ENCODE data around the gene GTSE1. TPM values are rescaled to one million over a fixed set of nuclear protein-coding genes. Genes with fewer than 3 reads are reported as not detected.

GTSE1 gene
- total and polyA plus RNA-seq, 5 donors from 2014 or later: 0.17 to 1.3 (median 0.47) TPM; not detected in 1

DNA sequence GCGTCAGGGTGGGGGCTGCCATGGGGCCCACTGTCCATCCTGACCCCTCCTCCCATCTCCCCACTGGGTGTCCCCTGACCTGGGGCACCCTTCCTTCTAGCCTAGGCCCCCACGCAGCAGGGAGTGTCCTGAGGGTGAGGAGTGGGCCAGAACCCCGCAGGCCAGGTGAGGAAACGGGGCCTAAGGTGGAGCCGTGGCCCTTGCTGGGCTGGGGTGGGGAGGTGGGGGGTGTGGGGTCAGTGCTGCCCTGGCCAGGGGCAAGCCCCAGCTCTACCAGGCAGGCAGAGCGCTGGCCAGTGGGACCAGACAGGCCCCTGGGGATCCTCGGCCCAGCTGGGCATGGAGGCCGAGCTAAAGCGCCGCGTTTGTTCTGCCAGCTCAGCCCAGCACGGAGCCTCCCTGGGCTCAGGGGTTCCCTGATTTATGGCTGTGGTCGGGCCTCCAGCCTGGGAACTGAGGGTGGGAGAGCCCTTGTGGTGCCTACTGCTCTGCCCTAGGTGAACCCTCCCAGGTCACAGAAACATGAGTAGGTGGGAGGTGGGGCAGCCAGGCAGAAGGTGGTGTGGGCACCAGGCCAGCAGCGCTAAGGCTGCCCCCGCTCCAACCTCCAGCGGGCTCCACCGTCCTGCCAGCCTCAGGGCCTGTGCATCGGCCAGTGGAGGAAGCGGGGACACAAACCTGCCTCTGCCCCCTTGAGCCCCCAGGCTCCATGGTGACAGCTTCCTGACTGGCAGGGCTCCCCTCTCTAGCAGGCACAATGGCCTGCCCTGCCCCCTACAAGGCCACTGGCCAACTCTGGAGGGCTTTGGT lies 61.2 kb downstream of the GTSE1 start:
- H3K4me1 Mint-ChIP-seq: peaks cover 0 to 8% (median 1%) of the 10 kb centered on the region in 4 donors
- H3K9me3 ChIP-seq (ENCODE audit: control insufficient read depth in 2 of 2, low read length in 2 of 2): no peaks in the 10 kb centered on the region
- no peak overlapping the region for H3K27ac Mint-ChIP-seq
- H3K4me3 Mint-ChIP-seq: no peak overlapping the region
- H3K27ac ChIP-seq (ENCODE audit: insufficient read depth, low read length, poor library complexity, severe bottlenecking): no peak overlapping the region
- H3K9me3 Mint-ChIP-seq: peaks cover 0 to 7% (median 0%) of the 10 kb centered on the region in 7 donors
- no peaks in the 10 kb centered on the region for H3K27me3 Mint-ChIP-seq
- H3K4me1 ChIP-seq (ENCODE audit: control insufficient read depth, insufficient read depth, low read length, poor library complexity, severe bottlenecking): no peaks in the 10 kb centered on the region
- no peak for DNase-seq
- H3K36me3 ChIP-seq (ENCODE audit: control insufficient read depth, insufficient read depth, low read length): peaks cover 31% of the 10 kb centered on the region
- no peak for ATAC-seq (ENCODE audit: low read depth in 2 of 2)
- peaks cover 13% of the 10 kb centered on the region for H3K36me3 Mint-ChIP-seq
- H3K4me3 ChIP-seq (ENCODE audit: low read depth, low read length): no peak overlapping the region
- H3K27me3 ChIP-seq (ENCODE audit: control insufficient read depth, insufficient read depth, low read length): no peaks in the 10 kb centered on the region

DNA sequence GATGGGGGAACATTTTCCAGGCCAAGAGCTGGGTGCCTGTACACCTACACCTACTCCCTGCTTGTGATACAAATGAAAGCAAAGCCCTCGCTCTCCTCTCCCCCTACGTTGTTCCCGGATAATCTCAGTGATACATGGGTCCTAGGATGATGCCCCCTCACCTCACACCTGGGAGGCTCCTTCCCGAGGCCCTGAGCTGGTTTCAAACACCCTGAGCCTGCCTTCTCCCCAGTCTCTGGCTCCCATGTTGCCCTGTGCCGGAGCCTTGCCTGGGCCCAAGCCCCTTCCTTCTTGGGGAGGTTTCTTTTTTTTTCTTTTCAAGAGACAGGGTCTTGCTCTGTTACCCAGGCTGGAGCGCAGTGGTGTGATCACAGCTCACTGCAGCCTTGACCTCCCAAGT lies 62.1 kb downstream of the GTSE1 start:
- Mint-ChIP-seq H3K4me3 (no peak overlapping the region), H3K4me1 (peaks cover 0 to 8% (median 1%) of the 10 kb centered on the region in 4 donors), H3K27me3 (no peaks in the 10 kb centered on the region), H3K27ac (peak overlapping the region in 1 of 3 donors; percentile 32), H3K36me3 (peaks cover 9% of the 10 kb centered on the region), H3K9me3 (peaks cover 0 to 7% (median 0%) of the 10 kb centered on the region in 7 donors)
- H3K4me1 ChIP-seq (ENCODE audit: control insufficient read depth, insufficient read depth, low read length, poor library complexity, severe bottlenecking): no peaks in the 10 kb centered on the region
- no peaks in the 10 kb centered on the region for H3K9me3 ChIP-seq (ENCODE audit: control insufficient read depth in 2 of 2, low read length in 2 of 2)
- ATAC-seq (ENCODE audit: low read depth in 2 of 2): no peak
- no peak overlapping the region for H3K27ac ChIP-seq (ENCODE audit: insufficient read depth, low read length, poor library complexity, severe bottlenecking)
- peaks cover 23% of the 10 kb centered on the region for H3K36me3 ChIP-seq (ENCODE audit: control insufficient read depth, insufficient read depth, low read length)
- H3K27me3 ChIP-seq (ENCODE audit: control insufficient read depth, insufficient read depth, low read length): no peaks in the 10 kb centered on the region
- H3K4me3 ChIP-seq (ENCODE audit: low read depth, low read length): no peak overlapping the region
- no peak for DNase-seq

DNA sequence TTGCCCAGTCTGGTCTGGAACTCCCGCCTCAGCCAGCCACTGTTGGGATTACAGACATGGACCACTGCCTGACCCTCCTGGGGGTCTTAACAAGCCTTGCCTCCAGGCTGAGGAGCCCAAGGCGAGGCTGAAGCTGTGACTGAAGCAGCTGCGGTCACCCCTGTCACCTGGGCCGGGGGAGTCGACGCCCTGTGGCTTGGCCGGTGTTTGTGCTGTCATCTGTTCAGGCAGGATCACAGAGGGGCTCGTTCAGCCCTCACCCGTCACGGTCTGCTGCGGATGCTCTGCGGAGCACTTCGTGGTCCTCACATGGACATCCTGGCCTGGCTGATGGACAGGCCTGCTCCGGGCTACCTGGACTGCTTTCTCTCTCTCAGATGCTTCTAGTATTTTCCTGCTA lies 62.7 kb downstream of the GTSE1 start:
- Mint-ChIP-seq H3K4me1 (peaks cover 0 to 8% (median 1%) of the 10 kb centered on the region in 4 donors), H3K4me3 (no peak overlapping the region), H3K27ac (no peak overlapping the region), H3K27me3 (no peaks in the 10 kb centered on the region), H3K36me3 (peaks cover 6% of the 10 kb centered on the region), H3K9me3 (peaks cover 0 to 7% (median 0%) of the 10 kb centered on the region in 7 donors)
- H3K9me3 ChIP-seq (ENCODE audit: control insufficient read depth in 2 of 2, low read length in 2 of 2): no peaks in the 10 kb centered on the region
- no peak overlapping the region for H3K27ac ChIP-seq (ENCODE audit: insufficient read depth, low read length, poor library complexity, severe bottlenecking)
- H3K27me3 ChIP-seq (ENCODE audit: control insufficient read depth, insufficient read depth, low read length): no peaks in the 10 kb centered on the region
- no peak overlapping the region for H3K4me3 ChIP-seq (ENCODE audit: low read depth, low read length)
- no peak for ATAC-seq (ENCODE audit: low read depth in 2 of 2)
- no peaks in the 10 kb centered on the region for H3K4me1 ChIP-seq (ENCODE audit: control insufficient read depth, insufficient read depth, low read length, poor library complexity, severe bottlenecking)
- no peak for DNase-seq
- H3K36me3 ChIP-seq (ENCODE audit: control insufficient read depth, insufficient read depth, low read length): peaks cover 17% of the 10 kb centered on the region

DNA sequence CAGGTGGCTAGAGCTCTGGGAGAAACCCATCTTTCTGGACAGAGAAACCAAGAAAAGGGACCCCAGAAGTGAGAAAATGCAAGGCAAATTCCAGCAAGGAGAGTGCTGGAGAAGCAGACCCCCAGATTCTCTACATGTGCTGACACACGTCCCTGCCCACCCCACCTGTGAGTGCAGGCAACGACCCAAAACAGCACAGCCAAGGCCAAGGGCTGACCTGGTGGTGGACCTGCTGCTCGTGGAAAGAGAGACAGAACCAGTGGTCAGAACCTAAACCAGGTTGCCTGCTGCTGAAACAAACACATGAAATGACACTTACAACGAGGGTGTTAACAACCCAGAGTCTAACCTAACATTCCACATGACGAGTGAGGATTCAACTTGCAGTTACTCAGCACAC lies 63.4 kb downstream of the GTSE1 start:
- Histone ChIP-seq H3K4me1 (ENCODE audit: control insufficient read depth, insufficient read depth, low read length, poor library complexity, severe bottlenecking) (no peaks in the 10 kb centered on the region), H3K9me3 (ENCODE audit: control insufficient read depth in 2 of 2, low read length in 2 of 2) (no peaks in the 10 kb centered on the region), H3K27ac (ENCODE audit: insufficient read depth, low read length, poor library complexity, severe bottlenecking) (no peak overlapping the region), H3K4me3 (ENCODE audit: low read depth, low read length) (no peak overlapping the region), H3K36me3 (ENCODE audit: control insufficient read depth, insufficient read depth, low read length) (peaks cover 12% of the 10 kb centered on the region), H3K27me3 (ENCODE audit: control insufficient read depth, insufficient read depth, low read length) (no peaks in the 10 kb centered on the region)
- Mint-ChIP-seq H3K4me1 (peaks cover 0 to 8% (median 1%) of the 10 kb centered on the region in 4 donors), H3K9me3 (peaks cover 0 to 7% (median 0%) of the 10 kb centered on the region in 7 donors), H3K27me3 (no peaks in the 10 kb centered on the region), H3K4me3 (peak overlapping the region in 1 of 4 donors; percentile 36), H3K27ac (no peak overlapping the region), H3K36me3 (peaks cover 5% of the 10 kb centered on the region)
- DNase-seq: no peak
- no peak for ATAC-seq (ENCODE audit: low read depth in 2 of 2)

DNA sequence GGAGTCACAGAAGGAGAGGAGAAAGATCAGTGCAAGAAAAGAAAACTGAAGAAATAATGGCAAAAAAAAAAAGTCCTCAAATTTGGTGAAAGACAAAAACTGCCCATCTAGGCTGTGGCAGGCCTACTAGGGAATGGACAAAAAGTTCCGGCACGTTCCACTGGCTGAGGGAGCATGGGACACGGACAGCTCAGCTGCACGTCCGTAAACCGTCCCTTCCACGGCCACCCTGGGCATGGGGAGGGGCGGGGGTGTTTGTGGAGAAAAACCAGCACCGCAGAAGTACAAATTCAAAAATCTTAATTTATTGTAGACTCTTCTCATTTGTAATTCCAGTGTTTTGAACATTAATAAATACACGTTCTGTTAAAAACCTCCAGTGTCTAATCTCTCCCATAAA lies 64.2 kb downstream of the GTSE1 start:
- Histone ChIP-seq H3K4me3 (ENCODE audit: low read depth, low read length) (no peak overlapping the region), H3K27ac (ENCODE audit: insufficient read depth, low read length, poor library complexity, severe bottlenecking) (no peak overlapping the region), H3K27me3 (ENCODE audit: control insufficient read depth, insufficient read depth, low read length) (no peaks in the 10 kb centered on the region), H3K36me3 (ENCODE audit: control insufficient read depth, insufficient read depth, low read length) (peaks cover 12% of the 10 kb centered on the region), H3K9me3 (ENCODE audit: control insufficient read depth in 2 of 2, low read length in 2 of 2) (no peaks in the 10 kb centered on the region), H3K4me1 (ENCODE audit: control insufficient read depth, insufficient read depth, low read length, poor library complexity, severe bottlenecking) (no peaks in the 10 kb centered on the region)
- H3K36me3 Mint-ChIP-seq: no peaks in the 10 kb centered on the region
- no peak overlapping the region for H3K27ac Mint-ChIP-seq
- H3K9me3 Mint-ChIP-seq: peaks cover 0 to 7% (median 0%) of the 10 kb centered on the region in 7 donors
- H3K4me1 Mint-ChIP-seq: peaks cover 0 to 5% (median 1%) of the 10 kb centered on the region in 4 donors
- ATAC-seq (ENCODE audit: low read depth in 2 of 2) (no peak), DNase-seq (no peak)
- H3K4me3 Mint-ChIP-seq: no peak overlapping the region
- no peaks in the 10 kb centered on the region for H3K27me3 Mint-ChIP-seq

DNA sequence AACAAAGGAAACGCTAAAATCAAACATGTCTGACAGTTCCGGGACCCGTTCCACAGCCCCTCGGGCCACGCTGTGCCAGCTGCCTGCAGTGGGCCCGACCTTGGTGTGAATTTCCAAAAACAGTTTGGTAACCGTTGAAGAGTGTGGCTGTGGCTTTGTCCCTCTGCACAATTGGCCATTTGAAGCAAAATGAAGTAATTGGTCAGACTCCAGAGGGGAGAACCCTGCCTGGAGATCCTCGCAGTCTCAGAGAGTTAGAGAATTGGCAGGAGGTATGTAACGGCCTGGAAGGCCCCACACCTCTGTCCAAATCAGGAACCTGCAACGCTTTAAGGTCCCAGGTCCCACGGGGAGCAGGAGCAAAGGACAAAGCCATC lies 65.1 kb downstream of the GTSE1 start:
- no peak for DNase-seq
- no peaks in the 10 kb centered on the region for H3K9me3 ChIP-seq (ENCODE audit: control insufficient read depth in 2 of 2, low read length in 2 of 2)
- H3K4me3 Mint-ChIP-seq: no peak overlapping the region

DNA sequence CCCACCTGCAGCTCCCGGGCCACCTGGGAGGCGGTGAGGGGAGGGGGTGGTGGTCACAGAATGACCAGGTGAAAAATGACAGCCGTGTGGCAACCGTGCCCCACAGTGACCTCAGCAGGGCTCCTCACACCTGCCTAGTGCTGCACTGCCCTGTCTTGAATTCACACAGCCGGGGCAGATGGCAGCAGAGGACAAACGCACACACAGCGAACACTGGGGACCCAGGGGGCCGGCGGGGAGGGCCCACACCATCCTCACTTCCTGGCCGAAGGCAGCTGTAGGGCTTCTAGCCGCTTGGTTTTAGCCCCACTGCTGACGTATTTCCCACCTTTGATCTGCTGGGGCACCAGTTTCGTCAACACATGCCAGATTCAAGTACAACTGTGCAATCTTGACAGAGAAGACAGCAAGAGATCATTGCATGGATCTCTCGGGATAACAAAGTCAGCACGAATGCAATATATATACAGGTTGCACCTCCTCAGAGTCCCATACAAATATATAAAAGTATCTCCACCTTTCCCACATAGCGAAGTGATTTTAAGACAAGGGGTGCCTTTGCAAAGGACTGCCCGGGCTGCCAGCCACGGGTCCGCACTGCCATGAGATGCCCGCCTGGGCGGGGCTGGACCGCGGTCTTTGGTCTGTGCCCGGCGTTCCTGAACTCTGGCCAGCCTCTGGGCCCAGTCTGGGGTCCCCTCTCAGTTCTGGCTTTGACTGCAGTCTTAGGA lies 65.7 kb downstream of the GTSE1 start:
- no peak for ATAC-seq (ENCODE audit: low read depth in 2 of 2)

More for the DNA sequence above, 65.1 kb downstream of the GTSE1 start:
- Mint-ChIP-seq H3K27me3 (no peaks in the 10 kb centered on the region), H3K27ac (no peak overlapping the region), H3K4me1 (peaks cover 0 to 5% (median 1%) of the 10 kb centered on the region in 4 donors), H3K9me3 (peaks cover 0 to 7% (median 0%) of the 10 kb centered on the region in 7 donors), H3K36me3 (no peaks in the 10 kb centered on the region)
- Histone ChIP-seq H3K4me1 (ENCODE audit: control insufficient read depth, insufficient read depth, low read length, poor library complexity, severe bottlenecking) (no peaks in the 10 kb centered on the region), H3K4me3 (ENCODE audit: low read depth, low read length) (no peak overlapping the region), H3K27me3 (ENCODE audit: control insufficient read depth, insufficient read depth, low read length) (no peaks in the 10 kb centered on the region), H3K36me3 (ENCODE audit: control insufficient read depth, insufficient read depth, low read length) (peaks cover 6% of the 10 kb centered on the region), H3K27ac (ENCODE audit: insufficient read depth, low read length, poor library complexity, severe bottlenecking) (no peak overlapping the region)
- ATAC-seq (ENCODE audit: low read depth in 2 of 2): no peak

More for the DNA sequence above, 65.7 kb downstream of the GTSE1 start:
- H3K4me3 ChIP-seq (ENCODE audit: low read depth, low read length): no peak overlapping the region
- Mint-ChIP-seq H3K27ac (no peak overlapping the region), H3K36me3 (no peaks in the 10 kb centered on the region), H3K27me3 (no peaks in the 10 kb centered on the region), H3K4me3 (no peak overlapping the region), H3K4me1 (peaks cover 0 to 5% (median 1%) of the 10 kb centered on the region in 4 donors), H3K9me3 (peaks cover 0 to 7% (median 0%) of the 10 kb centered on the region in 7 donors)
- DNase-seq: no peak
- H3K36me3 ChIP-seq (ENCODE audit: control insufficient read depth, insufficient read depth, low read length): peaks cover 2% of the 10 kb centered on the region
- no peak overlapping the region for H3K27ac ChIP-seq (ENCODE audit: insufficient read depth, low read length, poor library complexity, severe bottlenecking)
- H3K27me3 ChIP-seq (ENCODE audit: control insufficient read depth, insufficient read depth, low read length): no peaks in the 10 kb centered on the region
- H3K9me3 ChIP-seq (ENCODE audit: control insufficient read depth in 2 of 2, low read length in 2 of 2): no peaks in the 10 kb centered on the region
- peaks cover 1% of the 10 kb centered on the region for H3K4me1 ChIP-seq (ENCODE audit: control insufficient read depth, insufficient read depth, low read length, poor library complexity, severe bottlenecking)
